KOPT-K1 (cell line): ENCODE data around the gene RFT1.
"Not testable (repeated sequence)": the region's sequence is repeated elsewhere in the genome, so short reads cannot be mapped to it uniquely, and the experiment has no call there.

Experiments used
- H3K27ac ChIP-seq: fragments of 200-600 bp; sonication (generic); 2 replicates; pipeline ENCODE4 v1.5.1; 2016; ENCODE audit warnings: antibody characterized with exemption, mild to moderate bottlenecking, low read depth, low read length; ENCODE audit not compliant: poor library complexity, severe bottlenecking
- H3K36me3 ChIP-seq: fragments of 200-600 bp; sonication (generic); 2 replicates; pipeline ENCODE4 v1.5.1; 2017; ENCODE audit warnings: antibody characterized with exemption, mild to moderate bottlenecking, low read length, moderate library complexity; ENCODE audit not compliant: insufficient read depth
- H3K9me3 ChIP-seq: fragments of 200-600 bp; sonication (generic); 2 replicates; pipeline ENCODE4 v1.5.1; 2017; ENCODE audit warnings: antibody characterized with exemption, low read length, mild to moderate bottlenecking; ENCODE audit not compliant: insufficient read depth, poor library complexity, severe bottlenecking

The RFT1 gene

DNA sequence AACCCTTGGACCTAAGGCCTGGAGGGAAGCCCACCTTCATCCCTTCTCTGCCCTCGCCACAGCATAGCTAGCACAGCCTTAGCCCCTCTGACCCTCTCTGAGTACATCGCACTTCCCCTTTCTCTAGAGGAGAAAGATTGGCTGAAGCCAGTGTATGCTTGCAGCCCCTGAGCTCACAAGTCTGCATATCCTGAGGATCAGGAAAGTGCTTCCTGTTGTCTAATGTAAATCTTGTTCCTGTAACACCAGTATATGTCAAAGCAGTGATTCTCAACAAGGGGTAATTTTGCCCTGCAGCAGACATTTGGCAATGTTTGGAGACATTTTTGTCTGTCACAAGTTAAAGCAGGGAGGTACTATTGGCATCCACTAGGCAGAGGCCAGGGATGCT, 28.5 kb upstream of the RFT1 start:
- no peak overlapping the region for H3K27ac ChIP-seq
- no peaks in the 10 kb centered on the region for H3K9me3 ChIP-seq

DNA sequence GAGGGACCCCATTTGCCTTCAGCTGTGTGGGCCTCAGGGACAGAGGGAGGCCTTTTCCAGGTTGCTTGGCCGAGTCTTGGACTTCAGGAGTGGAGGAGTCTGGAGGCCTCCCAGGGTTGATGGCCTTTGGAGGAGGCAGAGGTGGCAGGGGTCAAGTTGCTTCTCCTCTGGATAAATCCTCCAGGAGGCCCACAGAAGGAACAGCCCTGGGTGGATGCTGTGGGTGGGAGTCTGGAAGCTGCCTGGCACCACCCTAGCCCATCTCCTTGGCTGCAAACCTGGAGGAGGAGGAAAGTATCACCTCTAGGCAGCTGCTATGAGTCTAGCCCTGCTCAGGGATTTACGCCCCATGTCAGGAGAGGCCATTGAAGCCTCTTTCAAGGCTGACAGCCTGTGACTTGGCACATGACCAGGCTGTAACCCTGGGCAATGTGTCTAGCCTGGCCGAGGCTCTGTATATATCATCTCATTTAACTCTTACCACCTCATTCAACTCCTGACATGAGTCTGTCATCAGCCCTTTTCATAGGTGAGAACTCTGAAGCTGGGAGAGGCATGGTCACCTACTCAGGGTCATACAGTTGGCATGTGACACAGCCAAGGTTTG, 27.8 kb upstream of the RFT1 start:
- Histone ChIP-seq H3K36me3 (no peaks in the 10 kb centered on the region), H3K27ac (no peak overlapping the region), H3K9me3 (no peaks in the 10 kb centered on the region)

More for the DNA sequence above, 28.5 kb upstream of the RFT1 start:
- H3K36me3 ChIP-seq, result no peaks in the 10 kb centered on the region

DNA sequence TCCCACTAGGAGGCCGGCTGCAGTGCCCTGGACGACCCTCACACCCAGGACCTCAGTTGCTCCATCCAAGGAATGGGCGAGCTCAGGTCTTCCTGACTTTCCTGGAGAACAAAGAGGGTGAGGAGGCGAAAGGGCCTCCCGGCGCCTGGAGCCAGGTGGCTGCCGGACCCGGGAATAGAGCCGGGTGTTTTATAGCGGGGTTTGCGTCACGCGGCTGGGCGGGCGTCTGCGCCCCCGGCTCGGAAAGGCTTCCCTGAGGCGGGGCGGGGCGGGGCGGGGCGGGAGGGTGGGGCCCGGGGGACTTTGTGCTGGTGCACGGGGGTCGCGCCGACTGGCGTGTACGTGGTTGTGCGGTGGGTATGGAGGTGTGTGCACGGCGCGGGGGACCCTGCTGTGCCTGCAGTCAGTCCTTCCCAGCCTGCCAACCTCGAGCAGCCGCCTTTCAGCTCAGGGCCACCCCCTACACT, 26.2 kb upstream of the RFT1 start:
- Histone ChIP-seq H3K27ac (no peak overlapping the region), H3K9me3 (no peaks in the 10 kb centered on the region), H3K36me3 (no peaks in the 10 kb centered on the region)

DNA sequence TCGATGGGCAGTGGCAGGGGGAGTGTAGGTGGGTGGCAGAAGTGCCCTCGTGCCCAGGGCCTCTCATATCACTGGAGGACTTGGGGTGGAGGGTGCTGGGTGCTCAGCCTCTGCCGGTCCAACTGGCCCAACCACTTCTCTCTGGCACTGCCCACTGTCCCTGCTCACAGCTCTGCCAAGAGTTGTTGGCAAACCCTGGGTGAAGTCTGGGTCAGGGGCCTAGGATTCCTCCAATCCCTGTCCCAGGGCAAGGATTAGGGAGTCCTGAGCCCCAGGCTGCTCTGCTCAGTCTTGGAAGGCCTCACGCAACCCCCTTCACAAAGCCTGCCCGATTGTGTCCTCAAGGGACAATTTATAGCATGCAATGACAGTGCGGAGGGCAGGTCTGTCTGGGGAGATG, 25.5 kb upstream of the RFT1 start:
- Histone ChIP-seq H3K36me3 (no peaks in the 10 kb centered on the region), H3K9me3 (no peaks in the 10 kb centered on the region), H3K27ac (no peak overlapping the region)

DNA sequence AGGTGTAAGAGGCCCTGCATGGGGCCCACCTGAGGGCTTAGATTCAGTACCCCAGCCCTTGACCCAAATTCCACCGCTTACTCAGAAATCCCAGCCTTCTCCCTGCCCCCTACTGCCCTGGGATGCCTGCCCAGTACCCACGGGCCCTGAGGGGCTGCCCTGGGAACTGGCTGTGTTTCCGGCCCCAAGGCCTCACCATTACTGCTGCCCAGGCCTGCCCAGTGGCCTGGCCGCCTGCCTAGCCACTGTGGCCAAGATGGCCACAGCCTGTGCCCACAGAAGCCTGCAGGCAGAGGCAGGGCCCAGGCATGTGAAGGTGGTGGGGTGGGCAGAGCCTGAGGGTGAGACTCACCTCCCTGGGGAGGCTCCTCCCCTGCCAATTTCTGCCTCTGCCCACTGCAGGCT, 24.6 kb upstream of the RFT1 start:
- no peak overlapping the region for H3K27ac ChIP-seq
- no peaks in the 10 kb centered on the region for H3K36me3 ChIP-seq
- H3K9me3 ChIP-seq, result no peaks in the 10 kb centered on the region

DNA sequence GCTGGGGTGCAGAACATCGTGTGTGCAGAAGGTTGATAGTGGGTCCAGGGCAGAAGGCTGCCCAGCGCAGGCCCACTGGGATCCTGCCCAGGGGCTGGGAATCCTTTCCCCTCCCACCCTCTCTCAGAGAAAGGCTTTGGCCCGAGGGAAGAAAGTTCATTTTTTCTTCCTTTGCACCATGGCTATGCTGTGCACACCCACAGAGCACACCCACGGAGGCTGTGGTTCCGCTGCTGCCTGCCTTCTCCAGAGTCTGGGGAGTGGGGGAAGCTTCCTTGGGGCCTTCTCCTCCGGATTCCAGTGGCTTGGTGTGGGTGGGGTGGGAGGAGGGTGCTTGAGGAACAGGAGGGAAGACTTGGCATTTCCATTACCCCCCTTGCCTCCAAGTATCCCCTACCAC, 23.7 kb upstream of the RFT1 start:
- Histone ChIP-seq H3K9me3 (no peaks in the 10 kb centered on the region), H3K36me3 (no peaks in the 10 kb centered on the region), H3K27ac (no peak overlapping the region)

DNA sequence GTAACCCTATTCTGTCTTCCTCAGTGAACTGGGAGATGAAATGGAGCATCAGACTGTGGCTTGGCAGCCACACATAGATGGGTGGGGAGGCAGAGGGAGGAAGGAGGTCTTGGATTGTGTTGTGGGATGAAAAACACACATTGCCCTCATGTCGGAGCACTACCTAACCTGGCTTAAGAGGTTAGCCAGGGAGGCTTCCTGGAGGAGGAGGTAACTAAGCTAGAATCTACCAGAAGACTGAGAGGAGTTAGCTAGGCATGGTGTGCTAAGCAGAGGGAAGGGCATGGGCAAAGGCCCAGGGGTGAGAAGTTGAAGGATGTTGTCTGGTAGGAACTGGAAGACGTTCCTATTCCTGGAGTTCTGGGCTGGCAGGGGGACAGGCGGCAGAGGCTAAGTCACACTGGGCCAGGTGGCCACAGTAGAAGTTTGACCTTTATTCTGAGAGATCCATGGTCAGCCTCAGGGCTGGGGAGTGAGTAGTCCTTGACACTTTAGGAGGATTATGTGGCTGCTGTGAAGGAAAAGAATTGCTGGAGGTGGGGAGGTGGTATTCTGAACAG, 23.1 kb upstream of the RFT1 start:
- H3K36me3 ChIP-seq, result no peaks in the 10 kb centered on the region
- no peak overlapping the region for H3K27ac ChIP-seq

DNA sequence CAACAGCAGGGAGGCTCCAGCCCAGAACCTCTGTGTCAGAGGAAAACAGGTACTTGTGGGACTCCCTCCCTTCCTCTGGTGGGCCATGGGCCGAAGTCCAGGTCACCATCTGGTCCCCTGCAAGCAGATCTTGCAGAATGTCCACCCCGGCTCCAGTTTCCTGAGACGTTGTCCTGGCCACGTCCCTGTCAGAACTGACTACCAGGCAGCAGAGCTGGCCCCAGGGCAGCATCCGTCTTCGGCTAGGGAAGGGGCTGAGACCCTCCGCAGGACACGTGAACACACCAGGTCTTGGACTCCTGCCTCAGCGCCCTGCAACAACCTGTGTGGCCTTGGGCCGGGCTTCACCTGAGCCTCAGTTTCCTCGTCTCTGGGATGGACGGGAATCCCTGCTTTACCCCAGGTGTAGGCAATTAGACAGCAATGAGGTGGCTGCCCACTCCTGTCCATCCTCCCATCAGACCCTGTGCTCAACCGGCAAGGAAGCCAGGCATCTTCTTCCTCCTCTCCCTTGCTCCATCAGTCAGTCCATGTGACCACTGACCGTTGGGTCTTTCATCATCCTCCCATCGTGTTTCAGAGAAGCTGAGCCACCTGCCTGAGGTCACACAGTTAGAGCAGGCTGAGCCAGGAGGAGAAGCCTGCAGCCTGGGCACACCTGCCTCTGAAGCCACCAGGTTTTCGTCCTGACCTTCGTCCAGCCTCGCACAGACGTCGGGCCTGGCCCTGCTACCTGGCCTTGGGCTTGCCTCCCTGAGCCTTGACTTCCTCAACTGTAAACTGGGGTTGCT, 21.8 kb upstream of the RFT1 start:
- Histone ChIP-seq H3K36me3 (no peaks in the 10 kb centered on the region), H3K27ac (no peak overlapping the region), H3K9me3 (no peaks in the 10 kb centered on the region)

More for the DNA sequence above, 23.1 kb upstream of the RFT1 start:
- H3K9me3 ChIP-seq, result no peaks in the 10 kb centered on the region

DNA sequence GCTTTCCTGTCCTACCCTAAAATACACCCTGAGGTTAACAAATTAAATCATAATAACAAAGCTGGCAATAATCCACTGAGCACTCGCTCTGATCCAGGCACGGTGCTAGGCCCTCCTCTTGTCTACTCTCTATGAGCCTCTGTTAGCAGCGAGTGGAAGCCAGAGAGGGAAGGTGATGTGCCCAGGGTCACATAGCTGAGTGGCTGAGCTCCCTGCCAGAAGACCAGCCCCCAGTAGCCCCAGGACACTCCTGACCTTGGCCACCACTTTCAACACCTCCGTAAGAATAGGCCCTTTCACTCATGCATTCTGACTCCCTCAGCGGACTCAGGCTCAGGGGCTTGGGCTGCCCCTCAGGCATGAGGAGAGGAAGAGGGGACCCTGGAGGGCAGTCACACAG, 21.2 kb upstream of the RFT1 start:
- Histone ChIP-seq H3K36me3 (no peaks in the 10 kb centered on the region), H3K27ac (no peak overlapping the region), H3K9me3 (no peaks in the 10 kb centered on the region)

DNA sequence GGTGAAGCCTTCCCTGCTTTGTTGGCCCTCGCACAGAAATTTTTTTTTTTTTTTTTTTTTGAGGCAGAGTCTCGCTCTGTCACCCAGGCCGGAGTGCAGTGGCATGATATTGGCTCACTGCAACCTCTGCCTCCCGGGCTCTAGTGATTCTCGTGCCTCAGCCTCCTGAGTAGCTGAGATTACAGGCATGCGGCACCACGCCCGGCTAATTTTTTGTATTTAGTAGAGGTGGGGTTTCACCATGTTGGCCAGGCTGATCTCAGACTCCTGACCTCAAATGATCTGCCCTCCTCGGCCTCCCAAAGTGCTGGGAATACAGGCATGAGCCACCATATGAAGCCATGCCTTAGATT, 20.8 kb upstream of the RFT1 start:
- not testable (repeated sequence) for H3K36me3 ChIP-seq, H3K27ac ChIP-seq

DNA sequence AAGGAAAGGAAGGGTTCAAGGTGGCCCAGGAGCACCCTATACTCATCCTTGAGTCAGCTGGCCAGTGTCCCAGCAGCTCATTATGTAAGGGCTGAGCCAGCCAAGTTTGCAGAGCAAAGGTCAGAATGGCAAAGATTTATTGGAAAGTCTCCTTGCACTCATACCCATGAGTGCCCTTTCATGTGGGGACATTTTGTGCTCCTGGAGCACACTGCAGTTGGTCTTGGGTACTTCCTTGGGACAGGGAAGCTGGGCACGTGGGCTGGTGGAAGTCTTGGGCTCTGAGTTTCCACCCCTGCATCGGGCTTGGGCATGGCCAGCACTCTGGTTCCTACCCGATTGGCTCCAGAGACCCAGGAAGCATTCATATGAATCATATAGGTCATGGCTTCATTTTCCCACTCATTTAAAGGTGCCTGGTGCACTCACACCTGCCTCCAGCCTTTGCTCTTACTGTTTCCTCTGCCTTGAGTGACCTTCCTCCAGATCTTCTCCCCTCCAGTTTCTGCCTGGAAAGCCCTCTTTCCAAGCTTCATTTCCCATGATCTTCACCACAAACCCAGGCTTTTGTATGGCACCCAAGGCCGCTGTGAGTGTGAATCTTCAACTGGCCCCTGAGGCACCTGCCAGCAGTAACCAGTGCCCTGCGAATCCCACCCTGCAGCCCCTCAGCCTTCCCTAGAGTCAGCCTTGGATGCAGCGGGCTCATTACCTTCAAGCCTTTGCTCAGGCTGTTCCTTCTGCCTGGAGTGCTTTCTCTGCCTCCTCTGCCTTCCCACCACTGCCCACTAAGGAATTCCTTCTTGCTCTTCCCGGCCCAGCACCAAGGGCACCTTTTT, 20.2 kb upstream of the RFT1 start:
- H3K9me3 ChIP-seq, result no peaks in the 10 kb centered on the region
- no peak overlapping the region for H3K27ac ChIP-seq
- no peaks in the 10 kb centered on the region for H3K36me3 ChIP-seq

More for the DNA sequence above, 20.8 kb upstream of the RFT1 start:
- not testable (repeated sequence) for H3K9me3 ChIP-seq

DNA sequence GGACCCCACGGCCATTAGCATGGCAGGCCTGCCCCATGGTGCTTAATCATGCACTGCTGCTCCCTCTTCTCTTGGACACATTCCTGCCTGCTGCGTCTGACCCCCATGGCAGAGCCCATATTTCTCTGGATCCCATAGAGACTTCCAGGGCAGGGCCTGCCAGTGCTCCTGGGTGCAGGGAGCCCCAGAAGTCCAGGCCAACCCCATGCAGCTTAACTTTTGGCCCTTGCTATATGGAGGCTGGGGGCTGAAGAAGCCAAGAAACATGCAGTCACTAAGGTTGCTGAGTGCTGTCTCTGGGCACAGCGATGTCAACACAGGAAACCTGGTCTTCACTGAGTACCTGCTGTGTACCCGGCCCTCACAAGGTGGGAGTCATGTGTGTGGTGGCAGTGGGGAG, 19.5 kb upstream of the RFT1 start:
- no peak overlapping the region for H3K27ac ChIP-seq
- no peaks in the 10 kb centered on the region for H3K9me3 ChIP-seq
- no peaks in the 10 kb centered on the region for H3K36me3 ChIP-seq

DNA sequence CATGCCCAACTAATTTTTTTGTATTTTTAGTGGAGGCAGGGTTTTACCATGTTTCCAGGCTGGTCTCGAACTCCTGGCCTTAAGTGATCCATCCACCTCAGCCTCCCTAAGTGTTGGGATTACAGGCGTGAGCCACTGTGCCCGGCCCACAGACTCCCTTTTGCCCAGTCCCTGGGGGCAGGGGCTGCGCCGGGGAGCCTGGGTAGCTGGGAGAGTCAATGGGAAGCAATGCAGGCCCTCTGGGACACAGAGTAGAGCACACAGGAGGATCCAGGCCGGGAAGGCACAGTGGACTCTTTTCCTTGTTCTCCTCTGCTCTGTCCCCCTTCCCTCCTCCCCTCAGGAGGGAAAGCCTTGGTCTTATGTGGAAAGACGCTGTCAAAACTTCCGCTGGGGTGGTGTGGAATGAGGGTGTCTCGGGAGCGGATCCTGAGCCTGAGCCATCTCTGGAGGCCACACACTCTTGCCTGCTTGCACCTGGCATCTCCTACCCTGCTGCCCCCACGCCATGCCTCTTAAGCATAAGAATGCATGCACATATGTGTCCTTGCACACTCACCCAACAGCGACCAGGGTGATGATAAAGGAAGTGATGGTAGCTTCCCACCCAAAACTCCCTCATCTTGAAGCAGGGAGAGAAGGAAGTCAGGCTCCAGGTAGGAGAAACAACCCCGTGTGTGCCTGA, 18.9 kb upstream of the RFT1 start:
- Histone ChIP-seq H3K27ac (no peak overlapping the region), H3K9me3 (no peaks in the 10 kb centered on the region), H3K36me3 (no peaks in the 10 kb centered on the region)

DNA sequence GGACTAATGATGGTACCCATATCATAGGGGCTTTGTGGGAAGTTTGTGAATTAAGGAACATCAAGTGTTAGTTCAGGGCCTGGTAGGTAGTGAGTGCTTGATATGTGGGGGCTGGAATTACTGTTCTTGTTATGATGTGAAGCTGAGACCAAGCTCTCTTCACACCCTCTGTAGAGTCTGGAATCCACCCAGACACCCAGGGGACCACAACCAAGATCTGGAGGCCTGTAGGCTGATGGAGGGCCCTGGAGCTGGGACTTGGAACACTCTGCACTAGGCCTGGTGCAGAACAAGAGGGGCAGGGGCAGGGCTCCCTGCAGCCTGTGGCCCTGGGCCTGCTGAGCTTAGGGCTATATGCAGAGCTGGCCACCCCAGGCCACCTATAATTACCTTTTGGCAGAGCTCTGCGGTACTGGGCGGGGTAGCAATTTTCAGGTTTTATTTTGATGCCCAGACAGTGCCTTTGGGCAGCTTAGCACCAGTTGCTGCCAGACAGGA, 17.7 kb upstream of the RFT1 start:
- H3K27ac ChIP-seq, result no peak overlapping the region
- no peaks in the 10 kb centered on the region for H3K36me3 ChIP-seq
- H3K9me3 ChIP-seq, result no peaks in the 10 kb centered on the region
